ENCODE measurements around the gene KCNH4. TPM values are rescaled to one million over a fixed set of nuclear protein-coding genes. Genes with fewer than 3 reads are reported as not detected.
A peak's percentile ranks its signal among the peaks of the same experiment; 100 is the strongest.

The KCNH4 gene
- total and polyA plus RNA-seq, 2 of the 13 experiments (the other 11 are each of a cell fraction or from before 2014, with no cell fraction given), result 0.01 to 0.09 TPM

DNA sequence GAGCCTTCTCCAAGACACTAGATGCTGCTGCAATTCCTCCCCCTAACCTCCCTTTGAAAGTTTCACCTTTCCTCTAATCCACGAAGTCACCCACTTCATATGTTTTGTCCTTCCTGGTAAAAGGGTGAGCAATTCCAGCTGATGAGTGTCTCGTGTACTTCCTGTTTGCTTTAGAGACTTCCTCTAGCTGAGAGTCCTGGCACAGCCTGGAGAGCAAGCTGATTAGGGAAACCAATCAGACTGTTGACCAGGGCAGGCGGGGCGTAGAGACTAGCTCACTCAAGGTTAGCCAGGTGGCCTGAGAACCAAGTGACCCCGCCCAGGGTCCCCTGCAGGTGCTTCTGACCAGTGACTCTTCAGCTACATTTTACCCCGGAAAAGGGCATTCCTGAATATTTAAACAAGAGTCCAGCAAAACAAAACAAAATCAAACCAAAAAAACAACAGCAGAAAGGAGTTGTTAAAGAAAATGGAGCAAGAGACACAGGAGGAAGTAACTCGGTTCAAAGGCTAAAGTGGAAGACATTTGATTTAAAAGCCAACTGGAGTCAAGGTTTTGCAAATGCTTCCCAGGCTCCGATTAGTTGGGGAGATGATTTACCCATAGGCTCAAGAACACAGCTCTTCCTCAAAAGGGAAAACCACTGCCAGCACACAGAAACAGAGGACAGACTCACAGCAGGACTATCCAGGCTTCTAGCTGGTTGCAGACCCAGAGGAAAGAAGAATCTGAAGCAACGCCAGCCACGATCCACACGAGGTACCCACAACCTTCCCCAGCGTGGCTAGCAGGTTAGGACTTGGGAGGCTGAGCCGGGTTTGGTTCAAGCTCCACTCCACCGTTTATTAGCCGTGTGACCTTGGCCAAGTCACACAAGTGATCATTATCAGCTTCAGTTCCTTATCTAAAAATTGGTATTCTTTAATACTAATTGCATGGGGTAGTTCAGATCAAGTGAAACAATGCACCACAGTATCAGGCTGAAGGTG lies 45.0 kb downstream of the KCNH4 start (continued):
- TF ChIP-seq, protein P1, sequence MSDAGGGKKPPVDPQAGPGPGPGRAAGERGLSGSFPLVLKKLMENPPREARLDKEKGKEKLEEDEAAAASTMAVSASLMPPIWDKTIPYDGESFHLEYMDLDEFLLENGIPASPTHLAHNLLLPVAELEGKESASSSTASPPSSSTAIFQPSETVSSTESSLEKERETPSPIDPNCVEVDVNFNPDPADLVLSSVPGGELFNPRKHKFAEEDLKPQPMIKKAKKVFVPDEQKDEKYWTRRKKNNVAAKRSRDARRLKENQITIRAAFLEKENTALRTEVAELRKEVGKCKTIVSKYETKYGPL (CRISPR knock-in tag; IDR thresholded peaks at IDR 0.05), result no peak
- TF ChIP-seq MEF2D (CRISPR knock-in tag; IDR thresholded peaks at IDR 0.05) (peak; percentile 88; the same call in 1 of the 2 replicates), NFRKB (IDR thresholded peaks at IDR 0.05) (no peak), FOXJ3 (CRISPR knock-in tag; IDR thresholded peaks at IDR 0.05; ENCODE audit: borderline replicate concordance) (no peak), SETDB1 (CRISPR knock-in tag; IDR thresholded peaks at IDR 0.05; ENCODE audit: borderline replicate concordance) (no peak), FOXC1 (CRISPR knock-in tag; IDR thresholded peaks at IDR 0.05; ENCODE audit: borderline replicate concordance) (no peak), ZZZ3 (CRISPR knock-in tag; IDR thresholded peaks at IDR 0.05; ENCODE audit: borderline replicate concordance) (no peak), CEBPG (CRISPR knock-in tag; IDR thresholded peaks at IDR 0.05) (no peak), BORCS8-MEF2B (CRISPR knock-in tag; IDR thresholded peaks at IDR 0.05) (no peak), ELF3 (CRISPR knock-in tag; IDR thresholded peaks at IDR 0.05) (peak; percentile 98), SYNCRIP (IDR thresholded peaks at IDR 0.05; ENCODE audit: insufficient read depth, low read depth, low read length) (no peak), ZNF510 (CRISPR knock-in tag; IDR thresholded peaks at IDR 0.05; ENCODE audit: low read depth) (0 out of 2 replicates have a peak, but pooled peaks have one; percentile 21), CREM (IDR thresholded peaks at IDR 0.05) (peak; percentile 47), CREM (CRISPR knock-in tag; IDR thresholded peaks at IDR 0.05) (no peak), NR2F2 (IDR thresholded peaks at IDR 0.05; ENCODE audit: borderline replicate concordance, low read depth) (no peak), NFKBIZ (CRISPR knock-in tag; IDR thresholded peaks at IDR 0.05) (0 out of 2 replicates have a peak, but pooled peaks have one; percentile 70)
- TF ChIP-seq, protein P2, sequence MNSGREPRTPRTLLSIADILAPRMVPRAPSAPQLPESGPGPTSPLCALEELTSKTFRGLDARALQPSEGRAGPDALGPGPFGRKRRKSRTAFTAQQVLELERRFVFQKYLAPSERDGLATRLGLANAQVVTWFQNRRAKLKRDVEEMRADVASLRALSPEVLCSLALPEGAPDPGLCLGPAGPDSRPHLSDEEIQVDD (CRISPR knock-in tag; IDR thresholded peaks at IDR 0.05; ENCODE audit: borderline replicate concordance), result no peak
- TF ChIP-seq, protein P3, sequence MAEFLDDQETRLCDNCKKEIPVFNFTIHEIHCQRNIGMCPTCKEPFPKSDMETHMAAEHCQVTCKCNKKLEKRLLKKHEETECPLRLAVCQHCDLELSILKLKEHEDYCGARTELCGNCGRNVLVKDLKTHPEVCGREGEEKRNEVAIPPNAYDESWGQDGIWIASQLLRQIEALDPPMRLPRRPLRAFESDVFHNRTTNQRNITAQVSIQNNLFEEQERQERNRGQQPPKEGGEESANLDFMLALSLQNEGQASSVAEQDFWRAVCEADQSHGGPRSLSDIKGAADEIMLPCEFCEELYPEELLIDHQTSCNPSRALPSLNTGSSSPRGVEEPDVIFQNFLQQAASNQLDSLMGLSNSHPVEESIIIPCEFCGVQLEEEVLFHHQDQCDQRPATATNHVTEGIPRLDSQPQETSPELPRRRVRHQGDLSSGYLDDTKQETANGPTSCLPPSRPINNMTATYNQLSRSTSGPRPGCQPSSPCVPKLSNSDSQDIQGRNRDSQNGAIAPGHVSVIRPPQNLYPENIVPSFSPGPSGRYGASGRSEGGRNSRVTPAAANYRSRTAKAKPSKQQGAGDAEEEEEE (CRISPR knock-in tag; IDR thresholded peaks at IDR 0.05; ENCODE audit: borderline replicate concordance), result 0 out of 2 replicates have a peak, but pooled peaks have one; percentile 85
- TF ChIP-seq, protein P4, sequence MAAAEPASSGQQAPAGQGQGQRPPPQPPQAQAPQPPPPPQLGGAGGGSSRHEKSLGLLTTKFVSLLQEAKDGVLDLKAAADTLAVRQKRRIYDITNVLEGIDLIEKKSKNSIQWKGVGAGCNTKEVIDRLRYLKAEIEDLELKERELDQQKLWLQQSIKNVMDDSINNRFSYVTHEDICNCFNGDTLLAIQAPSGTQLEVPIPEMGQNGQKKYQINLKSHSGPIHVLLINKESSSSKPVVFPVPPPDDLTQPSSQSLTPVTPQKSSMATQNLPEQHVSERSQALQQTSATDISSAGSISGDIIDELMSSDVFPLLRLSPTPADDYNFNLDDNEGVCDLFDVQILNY (CRISPR knock-in tag; conservative IDR thresholded peaks at IDR 0.05), result no peak
- TF ChIP-seq, protein P5, sequence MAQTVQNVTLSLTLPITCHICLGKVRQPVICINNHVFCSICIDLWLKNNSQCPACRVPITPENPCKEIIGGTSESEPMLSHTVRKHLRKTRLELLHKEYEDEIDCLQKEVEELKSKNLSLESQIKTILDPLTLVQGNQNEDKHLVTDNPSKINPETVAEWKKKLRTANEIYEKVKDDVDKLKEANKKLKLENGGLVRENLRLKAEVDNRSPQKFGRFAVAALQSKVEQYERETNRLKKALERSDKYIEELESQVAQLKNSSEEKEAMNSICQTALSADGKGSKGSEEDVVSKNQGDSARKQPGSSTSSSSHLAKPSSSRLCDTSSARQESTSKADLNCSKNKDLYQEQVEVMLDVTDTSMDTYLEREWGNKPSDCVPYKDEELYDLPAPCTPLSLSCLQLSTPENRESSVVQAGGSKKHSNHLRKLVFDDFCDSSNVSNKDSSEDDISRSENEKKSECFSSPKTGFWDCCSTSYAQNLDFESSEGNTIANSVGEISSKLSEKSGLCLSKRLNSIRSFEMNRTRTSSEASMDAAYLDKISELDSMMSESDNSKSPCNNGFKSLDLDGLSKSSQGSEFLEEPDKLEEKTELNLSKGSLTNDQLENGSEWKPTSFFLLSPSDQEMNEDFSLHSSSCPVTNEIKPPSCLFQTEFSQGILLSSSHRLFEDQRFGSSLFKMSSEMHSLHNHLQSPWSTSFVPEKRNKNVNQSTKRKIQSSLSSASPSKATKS (CRISPR knock-in tag; IDR thresholded peaks at IDR 0.05), result no peak

Data from HepG2 (cell line).